HEK293 (cell line): Measurements from ENCODE around the gene ADGRD1.

Experiments
- CTCF ChIA-PET: fragments of 350-600 bp; formaldehyde crosslinking; extraction: SDS; loops from one replicate; lab custom pipeline; 2021; ENCODE audit warnings: antibody characterized with exemption; lab: Yijun Ruan, JAX
- POLR2A ChIA-PET: fragments of 300-600 bp; formaldehyde crosslinking; extraction: SDS; loops from one replicate; lab custom pipeline; 2020; ENCODE audit warnings: antibody characterized with exemption, inconsistent platforms; lab: Yijun Ruan, JAX
- H3K27ac ChIP-seq: fragments of 200-500 bp; sonication (Bioruptor generic); 2 replicates; pipeline ENCODE4 v1.5.1; 2014; ENCODE audit warnings: low read depth, low read length, control low read depth, inconsistent platforms; ENCODE audit errors: extremely low read depth
- H3K36me3 ChIP-seq, 2 experiments: fragments of 200-500 bp in 1 of 2; sonication (Bioruptor generic) in 1 of 2; 1 replicate in 1 of 2; 2 replicates in 1 of 2; pipeline ENCODE4 v1.5.1; 2014 to 2017; ENCODE audit warnings: inconsistent platforms in 2 of 2, low read length in 2 of 2; ENCODE audit not compliant: control insufficient read depth in 2 of 2, insufficient read depth in 1 of 2
- H3K4me1 ChIP-seq: fragments of 200-500 bp; sonication (Bioruptor generic); 2 replicates; pipeline ENCODE4 v1.5.1; 2014; ENCODE audit warnings: mild to moderate bottlenecking, low read length, inconsistent platforms; ENCODE audit not compliant: control insufficient read depth, insufficient read depth
- H3K4me3 ChIP-seq: 2 replicates; pipeline ENCODE4 v1.5.1; 2011; ENCODE audit warnings: low read depth, mild to moderate bottlenecking, control low read depth, low read length, moderate library complexity
- H3K9me3 ChIP-seq: fragments of 200-500 bp; sonication (Bioruptor generic); 2 replicates; pipeline ENCODE4 v1.5.1; 2014; ENCODE audit warnings: low read depth, low read length, inconsistent platforms; ENCODE audit not compliant: control insufficient read depth, insufficient read depth
- HOXD13 ChIP-seq: sonication (generic); formaldehyde crosslinking; IDR thresholded peaks from 2 replicates; pipeline ENCODE4 v1.8.0; 2022; ENCODE audit warnings: missing genetic modification reagents, borderline replicate concordance
- SALL2 ChIP-seq: fragments of 450-650 bp; formaldehyde crosslinking; IDR thresholded peaks from 2 replicates; pipeline ENCODE4 v1.5.0; 2017; ENCODE audit warnings: missing biosample characterization, mild to moderate bottlenecking, missing genetic modification characterization, borderline replicate concordance
- ZNF112 ChIP-seq: fragments of 450-650 bp; formaldehyde crosslinking; IDR thresholded peaks from 2 replicates; pipeline ENCODE4 v1.5.0; 2017; ENCODE audit warnings: missing biosample characterization, missing genetic modification characterization
- ZNF157 ChIP-seq: fragments of 450-650 bp; formaldehyde crosslinking; IDR thresholded peaks from 2 replicates; pipeline ENCODE4 v1.5.1; 2016; ENCODE audit warnings: missing biosample characterization, missing genetic modification characterization
- ZNF174 ChIP-seq: fragments of 450-650 bp; formaldehyde crosslinking; IDR thresholded peaks from 2 replicates; pipeline ENCODE4 v1.5.0; 2017; ENCODE audit warnings: missing biosample characterization, mild to moderate bottlenecking, missing genetic modification characterization
- ZNF19 ChIP-seq: fragments of 450-650 bp; formaldehyde crosslinking; IDR thresholded peaks from 2 replicates; pipeline ENCODE4; 2016; ENCODE audit warnings: missing biosample characterization, missing genetic modification characterization, low read depth
- ZNF274 ChIP-seq, 2 experiments: fragments of 200-500 bp in 1 of 2; fragments of 450-650 bp in 1 of 2; sonication (Bioruptor generic) in 1 of 2; formaldehyde crosslinking in 1 of 2; IDR thresholded peaks; 2 replicates each; pipeline versions ENCODE4 v1.5.1 to v1.6.1; 2014 to 2016; ENCODE audit warnings: borderline replicate concordance in 1 of 2, inconsistent platforms in 1 of 2, low read length in 1 of 2, missing biosample characterization in 1 of 2, missing genetic modification characterization in 1 of 2
- ZNF514 ChIP-seq: fragments of 450-650 bp; formaldehyde crosslinking; IDR thresholded peaks from 2 replicates; pipeline ENCODE4 v1.5.1; 2016; ENCODE audit warnings: missing biosample characterization, missing genetic modification characterization
- ZNF521 ChIP-seq: fragments of 450-650 bp; formaldehyde crosslinking; IDR thresholded peaks from 2 replicates; pipeline ENCODE4 v1.5.1; 2017; ENCODE audit warnings: missing biosample characterization, mild to moderate bottlenecking, missing genetic modification characterization
- ZNF585B ChIP-seq: fragments of 450-650 bp; formaldehyde crosslinking; IDR thresholded peaks from 2 replicates; pipeline ENCODE4 v1.5.1; 2016; ENCODE audit warnings: missing biosample characterization, missing genetic modification characterization
- ZNF707 ChIP-seq: fragments of 450-650 bp; formaldehyde crosslinking; IDR thresholded peaks from 2 replicates; pipeline ENCODE4 v1.5.1; 2016; ENCODE audit warnings: missing biosample characterization, missing genetic modification characterization
- ZNF768 ChIP-seq: fragments of 450-650 bp; formaldehyde crosslinking; IDR thresholded peaks from 2 replicates; pipeline ENCODE4 v1.5.1; 2018; ENCODE audit warnings: missing biosample characterization, mild to moderate bottlenecking, missing genetic modification characterization
- ZNF830 ChIP-seq: fragments of 450-650 bp; IDR thresholded peaks from 2 replicates; pipeline ENCODE4 v1.5.0; 2018; ENCODE audit warnings: missing biosample characterization, missing genetic modification characterization, low read depth, mild to moderate bottlenecking, moderate library complexity
- TF ChIP-seq, protein P1 (sequence below): fragments of 450-650 bp; IDR thresholded peaks from 2 replicates; pipeline ENCODE4 v1.5.1; 2018; ENCODE audit warnings: missing biosample characterization, missing genetic modification characterization
- TF ChIP-seq, protein P2 (sequence below): fragments of 450-650 bp; formaldehyde crosslinking; IDR thresholded peaks from 2 replicates; pipeline ENCODE4 v1.5.1; 2016; ENCODE audit warnings: missing biosample characterization, missing genetic modification characterization
- TF ChIP-seq, protein P3 (sequence below): fragments of 450-650 bp; formaldehyde crosslinking; IDR thresholded peaks from 2 replicates; pipeline ENCODE4 v1.5.1; 2016; ENCODE audit warnings: missing biosample characterization, missing genetic modification characterization
- TF ChIP-seq, protein P4 (sequence below): fragments of 450-650 bp; formaldehyde crosslinking; IDR thresholded peaks from 2 replicates; pipeline ENCODE4 v1.5.1; 2017; ENCODE audit warnings: missing biosample characterization, missing genetic modification characterization
- TF ChIP-seq, protein P5 (sequence below): fragments of 450-650 bp; formaldehyde crosslinking; IDR thresholded peaks from 2 replicates; pipeline ENCODE4 v1.5.1; 2016; ENCODE audit warnings: missing biosample characterization, missing genetic modification characterization
- TF ChIP-seq, protein P6 (sequence below): fragments of 450-650 bp; formaldehyde crosslinking; IDR thresholded peaks from 2 replicates; pipeline ENCODE4 v1.5.1; 2016; ENCODE audit warnings: missing biosample characterization, missing genetic modification characterization, low read depth

The ADGRD1 gene

DNA sequence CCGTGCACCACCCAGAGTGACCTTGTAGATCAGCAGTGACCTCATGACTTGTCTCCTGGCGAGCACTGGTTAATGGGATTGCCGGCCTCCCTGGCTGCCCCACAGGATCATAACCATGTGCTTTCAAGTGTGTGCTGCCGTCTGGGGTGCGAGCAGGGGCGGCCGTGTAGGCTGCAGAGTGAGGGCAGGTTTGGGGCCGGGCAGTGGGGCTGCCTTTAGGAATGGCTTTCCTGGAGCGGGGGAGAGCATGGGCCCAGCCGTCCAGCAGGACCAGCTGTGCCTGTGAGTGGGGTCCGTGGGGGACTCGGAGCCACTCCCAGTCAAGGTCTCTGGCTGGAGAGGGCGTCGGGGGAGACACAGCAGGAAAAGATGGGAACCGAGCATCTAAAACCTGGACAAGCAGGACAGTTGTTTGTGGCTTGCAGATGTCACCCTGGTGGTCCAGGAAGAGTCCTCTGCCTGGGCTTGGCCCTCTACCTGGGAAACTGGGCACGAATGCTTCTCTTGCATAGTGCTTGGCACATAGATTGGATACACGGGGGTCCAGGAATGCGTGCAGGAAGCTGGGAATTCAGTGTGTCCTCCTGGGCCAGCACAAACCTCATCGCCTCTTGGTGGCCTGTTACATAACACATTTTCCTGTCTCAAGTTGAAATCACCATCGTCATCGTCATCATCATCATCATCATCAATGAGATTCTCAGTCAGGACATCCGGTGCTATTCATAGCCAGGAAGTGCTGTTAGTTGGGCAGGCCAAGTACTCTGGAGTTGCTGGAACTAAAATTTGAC, 96.0 kb downstream of the ADGRD1 start:
- TF ChIP-seq, protein P1, sequence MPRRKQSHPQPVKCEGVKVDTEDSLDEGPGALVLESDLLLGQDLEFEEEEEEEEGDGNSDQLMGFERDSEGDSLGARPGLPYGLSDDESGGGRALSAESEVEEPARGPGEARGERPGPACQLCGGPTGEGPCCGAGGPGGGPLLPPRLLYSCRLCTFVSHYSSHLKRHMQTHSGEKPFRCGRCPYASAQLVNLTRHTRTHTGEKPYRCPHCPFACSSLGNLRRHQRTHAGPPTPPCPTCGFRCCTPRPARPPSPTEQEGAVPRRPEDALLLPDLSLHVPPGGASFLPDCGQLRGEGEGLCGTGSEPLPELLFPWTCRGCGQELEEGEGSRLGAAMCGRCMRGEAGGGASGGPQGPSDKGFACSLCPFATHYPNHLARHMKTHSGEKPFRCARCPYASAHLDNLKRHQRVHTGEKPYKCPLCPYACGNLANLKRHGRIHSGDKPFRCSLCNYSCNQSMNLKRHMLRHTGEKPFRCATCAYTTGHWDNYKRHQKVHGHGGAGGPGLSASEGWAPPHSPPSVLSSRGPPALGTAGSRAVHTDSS (tag by site-specific recombination): peak; percentile 79
- TF ChIP-seq SALL2 (tag by site-specific recombination) (no peak), ZNF274 (IDR thresholded peaks at IDR 0.05; ENCODE audit: low read length) (no peak), ZNF274 (tag by site-specific recombination; IDR thresholded peaks at IDR 0.05; ENCODE audit: borderline replicate concordance) (no peak)
- Histone ChIP-seq H3K36me3 (no peaks in the 10 kb centered on the region), H3K4me3 (no peak overlapping the region), H3K4me1 (no peaks in the 10 kb centered on the region), H3K27ac (no peak overlapping the region), H3K9me3 (no peaks in the 10 kb centered on the region)
- ChIA-PET POLR2A (no interaction called here), CTCF (no interaction called here)

DNA sequence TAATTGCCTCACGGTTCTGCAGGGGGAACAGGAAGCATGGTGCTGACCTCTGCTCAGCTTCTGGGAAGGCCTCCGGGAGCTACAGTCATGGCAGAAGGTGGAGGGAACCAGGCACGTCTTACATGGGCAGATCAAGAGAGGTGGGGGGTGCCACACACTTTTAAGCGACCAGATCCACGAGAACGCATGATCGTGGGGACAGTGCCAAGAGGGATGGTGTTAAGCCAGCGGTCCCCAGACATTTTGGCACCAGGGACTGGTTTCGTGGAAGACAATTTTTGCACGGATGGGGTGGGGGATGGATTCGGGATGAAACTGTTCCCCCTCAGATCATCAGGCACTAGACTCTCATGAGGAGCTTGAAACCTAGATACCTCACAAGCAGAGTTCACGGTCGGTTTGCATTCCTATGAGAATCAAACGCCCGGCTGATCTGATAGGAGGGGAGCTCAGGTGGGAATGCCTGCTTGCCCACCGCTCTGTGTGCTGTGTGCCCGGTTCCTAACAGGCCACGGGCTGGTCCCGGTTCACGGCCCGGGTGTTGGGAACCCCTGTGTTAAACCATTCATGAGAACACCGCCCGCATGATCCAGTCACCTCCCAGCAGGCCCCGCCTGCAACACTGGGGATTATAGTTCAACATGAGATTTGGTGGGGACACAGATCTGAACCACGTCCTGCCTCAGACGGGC, 96.9 kb downstream of the ADGRD1 start:
- Histone ChIP-seq H3K4me3 (no peak overlapping the region), H3K27ac (no peak overlapping the region), H3K4me1 (no peaks in the 10 kb centered on the region), H3K9me3 (no peaks in the 10 kb centered on the region), H3K36me3 (no peaks in the 10 kb centered on the region)
- ChIA-PET POLR2A (no interaction called here), CTCF (no interaction called here)
- TF ChIP-seq ZNF174 (no peak), ZNF707 (tag by site-specific recombination) (no peak), ZNF112 (no peak), ZNF768 (tag by site-specific recombination) (no peak), ZNF585B (tag by site-specific recombination) (no peak), ZNF514 (tag by site-specific recombination) (no peak), ZNF830 (tag by site-specific recombination) (no peak), HOXD13 (CRISPR knock-in tag) (no peak), ZNF157 (tag by site-specific recombination) (no peak), ZNF19 (tag by site-specific recombination) (no peak), ZNF521 (no peak)
- TF ChIP-seq, protein P2, sequence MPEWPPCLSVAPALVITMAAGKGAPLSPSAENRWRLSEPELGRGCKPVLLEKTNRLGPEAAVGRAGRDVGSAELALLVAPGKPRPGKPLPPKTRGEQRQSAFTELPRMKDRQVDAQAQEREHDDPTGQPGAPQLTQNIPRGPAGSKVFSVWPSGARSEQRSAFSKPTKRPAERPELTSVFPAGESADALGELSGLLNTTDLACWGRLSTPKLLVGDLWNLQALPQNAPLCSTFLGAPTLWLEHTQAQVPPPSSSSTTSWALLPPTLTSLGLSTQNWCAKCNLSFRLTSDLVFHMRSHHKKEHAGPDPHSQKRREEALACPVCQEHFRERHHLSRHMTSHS (tag by site-specific recombination): no peak
- TF ChIP-seq, protein P3, sequence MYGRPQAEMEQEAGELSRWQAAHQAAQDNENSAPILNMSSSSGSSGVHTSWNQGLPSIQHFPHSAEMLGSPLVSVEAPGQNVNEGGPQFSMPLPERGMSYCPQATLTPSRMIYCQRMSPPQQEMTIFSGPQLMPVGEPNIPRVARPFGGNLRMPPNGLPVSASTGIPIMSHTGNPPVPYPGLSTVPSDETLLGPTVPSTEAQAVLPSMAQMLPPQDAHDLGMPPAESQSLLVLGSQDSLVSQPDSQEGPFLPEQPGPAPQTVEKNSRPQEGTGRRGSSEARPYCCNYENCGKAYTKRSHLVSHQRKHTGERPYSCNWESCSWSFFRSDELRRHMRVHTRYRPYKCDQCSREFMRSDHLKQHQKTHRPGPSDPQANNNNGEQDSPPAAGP (tag by site-specific recombination): no peak
- TF ChIP-seq, protein P4, sequence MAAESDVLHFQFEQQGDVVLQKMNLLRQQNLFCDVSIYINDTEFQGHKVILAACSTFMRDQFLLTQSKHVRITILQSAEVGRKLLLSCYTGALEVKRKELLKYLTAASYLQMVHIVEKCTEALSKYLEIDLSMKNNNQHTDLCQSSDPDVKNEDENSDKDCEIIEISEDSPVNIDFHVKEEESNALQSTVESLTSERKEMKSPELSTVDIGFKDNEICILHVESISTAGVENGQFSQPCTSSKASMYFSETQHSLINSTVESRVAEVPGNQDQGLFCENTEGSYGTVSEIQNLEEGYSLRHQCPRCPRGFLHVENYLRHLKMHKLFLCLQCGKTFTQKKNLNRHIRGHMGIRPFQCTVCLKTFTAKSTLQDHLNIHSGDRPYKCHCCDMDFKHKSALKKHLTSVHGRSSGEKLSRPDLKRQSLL (tag by site-specific recombination): no peak
- TF ChIP-seq, protein P5, sequence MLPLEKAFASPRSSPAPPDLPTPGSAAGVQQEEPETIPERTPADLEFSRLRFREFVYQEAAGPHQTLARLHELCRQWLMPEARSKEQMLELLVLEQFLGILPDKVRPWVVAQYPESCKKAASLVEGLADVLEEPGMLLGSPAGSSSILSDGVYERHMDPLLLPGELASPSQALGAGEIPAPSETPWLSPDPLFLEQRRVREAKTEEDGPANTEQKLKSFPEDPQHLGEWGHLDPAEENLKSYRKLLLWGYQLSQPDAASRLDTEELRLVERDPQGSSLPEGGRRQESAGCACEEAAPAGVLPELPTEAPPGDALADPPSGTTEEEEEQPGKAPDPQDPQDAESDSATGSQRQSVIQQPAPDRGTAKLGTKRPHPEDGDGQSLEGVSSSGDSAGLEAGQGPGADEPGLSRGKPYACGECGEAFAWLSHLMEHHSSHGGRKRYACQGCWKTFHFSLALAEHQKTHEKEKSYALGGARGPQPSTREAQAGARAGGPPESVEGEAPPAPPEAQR: no peak
- TF ChIP-seq, protein P6, sequence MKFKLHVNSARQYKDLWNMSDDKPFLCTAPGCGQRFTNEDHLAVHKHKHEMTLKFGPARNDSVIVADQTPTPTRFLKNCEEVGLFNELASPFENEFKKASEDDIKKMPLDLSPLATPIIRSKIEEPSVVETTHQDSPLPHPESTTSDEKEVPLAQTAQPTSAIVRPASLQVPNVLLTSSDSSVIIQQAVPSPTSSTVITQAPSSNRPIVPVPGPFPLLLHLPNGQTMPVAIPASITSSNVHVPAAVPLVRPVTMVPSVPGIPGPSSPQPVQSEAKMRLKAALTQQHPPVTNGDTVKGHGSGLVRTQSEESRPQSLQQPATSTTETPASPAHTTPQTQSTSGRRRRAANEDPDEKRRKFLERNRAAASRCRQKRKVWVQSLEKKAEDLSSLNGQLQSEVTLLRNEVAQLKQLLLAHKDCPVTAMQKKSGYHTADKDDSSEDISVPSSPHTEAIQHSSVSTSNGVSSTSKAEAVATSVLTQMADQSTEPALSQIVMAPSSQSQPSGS (tag by site-specific recombination): no peak
